Hematopoietic multipotent progenitor cell treated with erythropoietin and hydrocortisone succinate and interleukin-3 and kit ligand, for 8 days (in vitro differentiated cells): ENCODE data around the gene ADARB1.

Source experiments
- DNase-seq: peaks from one replicate; pipeline ENCODE4 v3.0.0-alpha.2; 2015

Gene ADARB1

DNA sequence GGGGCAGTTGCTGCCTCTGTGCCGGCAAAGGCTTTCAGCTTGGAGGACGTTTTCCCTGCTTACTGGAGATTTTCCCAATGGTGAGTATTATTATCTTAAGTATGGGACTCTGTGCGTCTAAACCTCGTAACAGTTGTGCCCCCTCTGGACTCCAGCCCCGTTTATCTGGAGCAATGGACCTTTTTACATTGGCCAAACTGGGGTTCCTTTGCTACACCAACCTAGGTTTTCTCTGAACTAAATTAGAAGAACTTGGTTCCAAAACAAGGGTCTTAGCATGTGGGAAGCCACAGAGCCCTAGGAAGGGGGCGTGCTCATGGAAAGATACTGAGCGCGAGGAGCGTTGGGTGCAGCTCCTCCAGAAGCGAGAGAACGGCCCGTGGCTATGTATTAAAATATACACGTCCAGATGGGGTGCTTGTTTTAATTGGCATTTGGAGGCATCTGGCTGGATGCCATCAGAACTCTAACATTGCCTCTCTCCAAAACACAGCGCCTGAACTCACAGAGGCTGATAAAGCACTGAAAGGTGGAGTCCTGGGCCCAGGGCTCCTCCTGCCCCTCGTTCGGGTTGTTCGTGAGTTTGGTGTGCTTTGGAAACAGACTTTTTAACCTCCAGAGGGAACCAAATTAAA is 184.9 kb downstream of the ADARB1 start:
- peak; percentile 63 for DNase-seq

- no peak for DNase-seq
These were observed 185.9 kb downstream of the ADARB1 start for GRCh38 chr21:45260191-45260825.

DNA sequence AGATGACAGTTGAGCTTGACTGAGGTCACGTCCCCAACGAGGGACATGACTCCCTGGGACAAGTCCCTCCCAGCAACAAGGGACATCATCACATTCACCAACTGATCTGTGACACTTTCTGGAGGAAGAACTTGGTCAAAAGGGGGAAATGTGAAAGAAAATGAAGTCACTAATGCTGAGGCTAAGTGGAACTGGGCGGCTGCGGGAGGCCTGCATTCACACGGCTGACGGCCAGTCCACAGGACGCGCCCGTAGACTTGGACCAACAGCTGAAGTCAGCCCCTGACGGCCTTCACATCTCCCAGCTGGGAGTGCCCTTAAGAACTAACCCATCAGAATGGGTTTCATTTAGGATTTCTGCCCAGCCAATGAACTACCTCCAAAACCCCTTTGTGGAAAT is 186.7 kb downstream of the ADARB1 start:
- no peak for DNase-seq

- DNase-seq = no peak
These were observed 187.7 kb downstream of the ADARB1 start for GRCh38 chr21:45262041-45262581.

DNA sequence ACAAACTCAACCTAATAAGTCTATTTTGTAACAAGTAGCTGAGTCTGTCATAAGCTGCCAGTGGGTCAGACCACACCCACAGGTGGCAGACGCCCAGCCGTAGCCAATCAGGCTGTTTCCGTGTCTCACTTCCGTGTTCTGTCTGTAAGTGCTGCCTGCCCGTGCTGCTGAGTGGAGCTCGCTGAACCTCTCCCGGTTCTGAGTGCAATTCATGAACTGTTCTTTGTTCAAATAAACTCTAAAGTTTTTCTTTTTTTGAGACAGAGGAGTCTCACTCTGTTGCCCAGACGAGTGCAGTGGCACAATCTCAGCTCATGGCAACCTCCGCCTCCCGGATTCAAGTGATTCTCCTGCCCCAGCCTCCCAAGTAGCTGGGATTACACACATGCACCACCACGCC is 188.2 kb downstream of the ADARB1 start:
- no peak for DNase-seq

GRCh38 chr21:45263534-45263933 is 189.2 kb downstream of the ADARB1 start:
- no peak for DNase-seq

- no peak for DNase-seq
These were observed 189.9 kb downstream of the ADARB1 start for GRCh38 chr21:45264146-45264911.

DNA sequence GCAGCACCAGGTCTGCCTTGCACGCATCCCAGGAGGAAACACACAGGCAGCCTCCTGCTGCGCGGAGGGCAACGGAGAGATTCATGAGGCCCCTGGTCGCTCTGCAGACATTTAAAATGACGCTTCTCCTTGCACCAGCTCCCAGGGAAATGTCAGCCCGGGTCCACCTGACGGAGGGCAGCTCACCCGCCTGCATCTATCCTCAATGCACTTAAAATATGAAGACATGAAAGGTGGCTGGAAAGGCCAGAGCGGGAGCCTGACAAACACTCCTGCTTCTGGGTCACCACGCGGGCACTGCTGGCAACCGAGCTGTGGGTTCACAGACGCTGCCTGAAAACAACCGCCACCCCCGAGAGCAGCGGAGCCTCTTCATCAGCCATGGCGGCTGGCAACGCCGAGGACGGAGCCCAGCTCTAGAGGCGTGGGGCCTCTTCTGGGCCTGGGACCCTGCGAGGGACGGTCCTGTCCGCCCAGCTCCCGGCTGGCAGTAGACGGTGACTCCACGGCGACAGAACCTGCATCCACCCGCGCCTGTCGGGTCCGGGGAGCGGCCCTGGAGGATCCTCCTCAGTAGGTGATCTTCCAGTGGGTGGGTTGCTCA is 190.6 kb downstream of the ADARB1 start:
- DNase-seq = no peak

DNA sequence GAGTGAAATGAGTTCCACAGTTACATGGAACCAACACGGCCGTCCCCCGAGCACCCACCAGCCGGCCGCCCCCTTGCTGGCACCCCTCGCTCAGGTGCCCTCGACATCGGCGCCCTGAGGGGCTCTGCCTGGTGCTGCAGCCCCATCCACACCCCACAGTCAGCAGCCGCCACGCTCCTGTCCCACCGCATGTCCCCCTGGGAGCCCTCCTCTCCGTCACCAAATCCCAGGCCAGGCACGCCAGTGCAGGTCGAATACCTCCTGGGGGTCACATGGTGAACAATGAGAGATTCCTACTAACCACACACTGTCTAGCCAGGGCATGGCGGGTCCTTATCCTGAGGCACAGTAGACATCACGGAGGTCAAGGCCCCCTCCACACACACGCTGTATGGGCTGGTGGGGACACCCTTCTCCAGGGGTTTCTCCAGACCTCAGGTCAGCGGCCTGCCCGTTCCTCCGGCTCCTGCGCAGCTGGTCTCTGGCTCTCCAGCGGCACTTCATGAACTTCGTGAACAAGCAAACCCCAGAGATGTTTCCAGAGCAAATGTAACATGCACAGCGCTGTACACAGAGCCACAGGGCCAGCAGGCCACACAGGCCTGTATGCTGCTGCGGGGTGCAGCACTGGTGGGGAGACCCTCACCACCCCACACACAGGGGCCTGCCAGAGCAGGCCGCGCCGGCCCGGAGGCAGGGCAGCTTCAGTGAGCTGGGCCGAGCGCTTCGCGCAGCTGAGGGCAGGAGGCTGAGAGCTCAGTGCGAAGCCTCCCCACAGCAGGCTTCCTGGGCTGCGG is 191.5 kb downstream of the ADARB1 start:
- DNase-seq = no peak

DNA sequence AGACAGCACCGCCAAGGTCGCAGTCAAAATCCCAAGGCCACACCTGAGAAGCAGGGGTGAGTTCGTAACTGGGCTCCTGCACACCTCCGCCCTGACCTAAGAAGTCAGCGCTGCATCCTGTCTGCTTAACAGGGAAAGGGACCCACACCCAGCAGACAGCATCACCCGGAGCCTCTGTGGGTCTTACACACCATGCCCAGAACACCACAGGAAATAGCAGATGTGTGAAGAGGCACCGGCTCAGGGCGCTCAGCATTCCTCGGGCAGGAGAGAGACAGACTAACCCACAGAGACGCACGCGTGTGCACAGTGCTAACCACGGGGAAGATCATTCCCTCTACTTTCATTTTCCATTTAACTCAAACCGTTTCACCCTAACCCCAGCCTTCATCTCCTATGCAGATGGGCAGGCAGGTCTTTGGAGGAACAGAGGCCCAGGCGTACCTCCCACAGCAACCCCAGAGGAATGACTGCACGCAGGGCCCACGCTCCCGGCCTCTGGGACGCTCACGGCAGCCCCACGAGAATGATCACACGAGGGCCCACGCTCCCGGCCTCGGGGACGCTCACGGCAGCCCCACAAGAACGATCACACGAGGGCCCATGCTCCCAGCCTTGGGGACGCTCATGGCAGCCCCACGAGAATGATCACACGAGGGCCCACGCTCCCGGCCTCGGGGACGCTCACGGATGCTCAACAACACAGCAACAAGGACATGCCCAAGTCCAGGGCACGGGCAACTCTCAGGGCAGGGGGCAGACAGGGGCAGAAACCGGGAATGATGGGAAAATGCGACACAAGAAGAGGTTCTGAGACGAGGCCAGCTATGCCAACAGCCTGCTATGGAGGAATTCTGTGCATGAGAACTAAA is 192.4 kb downstream of the ADARB1 start:
- DNase-seq = no peak

GRCh38 chr21:45267390-45267760 is 193.0 kb downstream of the ADARB1 start:
- no peak for DNase-seq

- no peak for DNase-seq
These were observed 195.5 kb downstream of the ADARB1 start for GRCh38 chr21:45269861-45270260.

DNA sequence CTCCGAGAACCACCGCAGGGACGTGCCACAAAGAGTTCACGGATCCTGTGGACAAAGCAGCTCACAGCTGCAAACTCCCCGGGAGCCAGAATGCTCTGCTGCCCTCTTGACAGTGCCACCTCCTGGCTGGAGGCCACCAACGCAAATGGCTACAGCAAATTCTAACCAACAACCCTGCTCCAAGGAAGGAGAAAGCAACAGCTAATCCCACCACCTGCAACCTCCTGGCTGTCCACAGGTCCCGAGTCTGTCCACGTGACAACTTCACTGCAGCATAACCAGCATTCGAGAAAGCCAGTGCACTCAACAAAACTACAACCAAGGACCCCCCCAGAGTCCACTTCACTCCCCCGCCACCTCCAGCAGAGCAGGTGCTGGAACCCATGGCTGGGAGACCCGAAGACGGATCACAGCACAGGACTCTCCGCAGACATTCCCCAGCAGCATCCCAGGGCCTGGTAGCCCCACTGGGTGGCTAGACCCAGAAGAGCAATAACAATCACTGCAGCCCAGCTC is 196.0 kb downstream of the ADARB1 start:
- DNase-seq = peak; percentile 11
